Stimulated activated CD8-positive, alpha-beta memory T cell treated with anti-CD3 and anti-CD28 coated beads, Interleukin-4, amount 100 ng/mL, for 1 hour (primary cell): ENCODE measurements around the gene ASCC3.
"Not testable (repeated sequence)": the region's sequence is repeated elsewhere in the genome, so short reads cannot be mapped to it uniquely, and the experiment has no call there.

Source experiments
- DNase-seq, 2 donors: peaks; one replicate each; pipeline ENCODE4 v3.0.0-alpha.2; 2020; ENCODE audit warnings: low read depth in 2 of 2, low spot score in 1 of 2

Gene ASCC3

GRCh38 chr6:100890646-100891045 is 9.5 kb upstream of the ASCC3 start:
- not testable (repeated sequence) for DNase-seq

- no peak for DNase-seq
Observed at GRCh38 chr6:100889351-100889750, 8.2 kb upstream of the ASCC3 start.

GRCh38 chr6:100886076-100886475 is 4.9 kb upstream of the ASCC3 start:
- DNase-seq: no peak

GRCh38 chr6:100883347-100883746 is 2.2 kb upstream of the ASCC3 start:
- no peak for DNase-seq

- DNase-seq: no peak
Observed at GRCh38 chr6:100881707-100882040, 545 bp upstream of the ASCC3 start.

GRCh38 chr6:100880149-100880852 is 828 bp downstream of the ASCC3 start:
- DNase-seq: no peak

GRCh38 chr6:100879317-100879716 is 1.8 kb downstream of the ASCC3 start:
- no peak for DNase-seq

GRCh38 chr6:100877851-100878250 is 3.3 kb downstream of the ASCC3 start:
- no peak for DNase-seq

GRCh38 chr6:100876251-100876650 is 4.9 kb downstream of the ASCC3 start:
- DNase-seq: no peak

GRCh38 chr6:100865525-100865924 is 15.6 kb downstream of the ASCC3 start:
- no peak for DNase-seq

- DNase-seq: no peak
Observed at GRCh38 chr6:100862063-100862462, 19.1 kb downstream of the ASCC3 start.

- no peak for DNase-seq
Observed at GRCh38 chr6:100856146-100856545, 25.0 kb downstream of the ASCC3 start.

- DNase-seq: no peak
Observed at GRCh38 chr6:100851819-100852218, 29.3 kb downstream of the ASCC3 start.

GRCh38 chr6:100850174-100850573 is 31.0 kb downstream of the ASCC3 start:
- no peak for DNase-seq

- no peak for DNase-seq
Observed at GRCh38 chr6:100846276-100846675, 34.9 kb downstream of the ASCC3 start.

- no peak for DNase-seq
Observed at GRCh38 chr6:100845676-100846075, 35.5 kb downstream of the ASCC3 start.

GRCh38 chr6:100839419-100839818 is 41.7 kb downstream of the ASCC3 start:
- DNase-seq: no peak

GRCh38 chr6:100838011-100838410 is 43.1 kb downstream of the ASCC3 start:
- DNase-seq: no peak

- no peak for DNase-seq
Observed at GRCh38 chr6:100833972-100834574, 47.1 kb downstream of the ASCC3 start.

GRCh38 chr6:100829077-100829595 is 52.0 kb downstream of the ASCC3 start:
- not testable (repeated sequence) for DNase-seq

- DNase-seq: no peak
Observed at GRCh38 chr6:100823041-100823440, 58.1 kb downstream of the ASCC3 start.

GRCh38 chr6:100818066-100818465 is 63.1 kb downstream of the ASCC3 start:
- DNase-seq: no peak

- DNase-seq: no peak
Observed at GRCh38 chr6:100810015-100810414, 71.1 kb downstream of the ASCC3 start.
